ENCODE measurements around the gene KCNQ1.

DNA sequence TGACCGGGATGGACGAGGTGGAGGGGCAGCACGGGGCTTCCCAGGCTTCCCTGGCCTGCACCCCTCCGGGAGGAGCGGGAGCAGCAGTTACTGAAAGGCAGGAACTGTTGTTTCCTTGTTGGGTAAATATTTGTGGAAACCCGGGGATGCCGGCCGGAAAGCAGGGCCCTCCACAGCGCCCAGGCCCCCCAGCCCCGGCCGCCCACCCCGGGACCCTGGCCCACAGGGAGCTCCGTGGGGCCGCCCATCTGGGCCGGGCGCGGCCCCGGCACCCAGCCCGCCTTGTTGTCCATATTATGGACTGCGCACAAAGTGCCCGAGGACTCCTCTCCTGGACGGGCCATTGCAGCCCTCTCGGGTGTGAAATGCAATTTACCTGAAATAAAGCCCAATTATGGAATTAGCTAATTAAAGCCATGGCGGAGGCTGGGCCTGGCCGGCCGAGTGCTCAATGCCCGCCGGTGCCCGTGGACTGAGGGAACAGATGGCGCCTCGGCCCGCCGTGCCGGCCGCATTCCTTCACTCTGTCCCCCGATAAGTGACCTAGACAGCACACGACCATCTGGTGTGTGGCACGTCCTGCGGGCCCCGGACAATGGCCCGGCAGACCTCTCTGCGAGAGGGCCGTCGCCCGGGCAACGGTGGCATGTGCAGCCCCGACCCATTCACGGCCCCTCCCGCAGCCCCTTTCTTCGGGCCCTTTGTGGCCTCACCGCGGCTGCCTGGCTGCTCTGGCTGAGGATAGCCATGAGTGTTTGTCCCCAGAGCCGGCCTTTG, 405.4 kb downstream of the KCNQ1 start:
- TF ChIP-seq, protein P1, sequence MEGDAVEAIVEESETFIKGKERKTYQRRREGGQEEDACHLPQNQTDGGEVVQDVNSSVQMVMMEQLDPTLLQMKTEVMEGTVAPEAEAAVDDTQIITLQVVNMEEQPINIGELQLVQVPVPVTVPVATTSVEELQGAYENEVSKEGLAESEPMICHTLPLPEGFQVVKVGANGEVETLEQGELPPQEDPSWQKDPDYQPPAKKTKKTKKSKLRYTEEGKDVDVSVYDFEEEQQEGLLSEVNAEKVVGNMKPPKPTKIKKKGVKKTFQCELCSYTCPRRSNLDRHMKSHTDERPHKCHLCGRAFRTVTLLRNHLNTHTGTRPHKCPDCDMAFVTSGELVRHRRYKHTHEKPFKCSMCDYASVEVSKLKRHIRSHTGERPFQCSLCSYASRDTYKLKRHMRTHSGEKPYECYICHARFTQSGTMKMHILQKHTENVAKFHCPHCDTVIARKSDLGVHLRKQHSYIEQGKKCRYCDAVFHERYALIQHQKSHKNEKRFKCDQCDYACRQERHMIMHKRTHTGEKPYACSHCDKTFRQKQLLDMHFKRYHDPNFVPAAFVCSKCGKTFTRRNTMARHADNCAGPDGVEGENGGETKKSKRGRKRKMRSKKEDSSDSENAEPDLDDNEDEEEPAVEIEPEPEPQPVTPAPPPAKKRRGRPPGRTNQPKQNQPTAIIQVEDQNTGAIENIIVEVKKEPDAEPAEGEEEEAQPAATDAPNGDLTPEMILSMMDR (IDR thresholded peaks at IDR 0.05; ENCODE audit: low read length): no peak
- no peak for TF ChIP-seq EZH2 (IDR thresholded peaks at IDR 0.05; ENCODE audit: borderline replicate concordance, low read length)
